HG03342 (cell line): ENCODE results near the gene OCRL.
A peak's percentile ranks its signal among the peaks of the same experiment; 100 is the strongest.
"Not testable (repeated sequence)": the region's sequence is repeated elsewhere in the genome, so short reads cannot be mapped to it uniquely, and the experiment has no call there.

Experiments used
- ATAC-seq: cut with Tn5 transposase; IDR thresholded peaks from one replicate; pipeline ENCODE4 v1.9.1; 2021; ENCODE audit warnings: mild to moderate bottlenecking, moderate library complexity; ENCODE audit not compliant: unreplicated experiment

OCRL gene

DNA sequence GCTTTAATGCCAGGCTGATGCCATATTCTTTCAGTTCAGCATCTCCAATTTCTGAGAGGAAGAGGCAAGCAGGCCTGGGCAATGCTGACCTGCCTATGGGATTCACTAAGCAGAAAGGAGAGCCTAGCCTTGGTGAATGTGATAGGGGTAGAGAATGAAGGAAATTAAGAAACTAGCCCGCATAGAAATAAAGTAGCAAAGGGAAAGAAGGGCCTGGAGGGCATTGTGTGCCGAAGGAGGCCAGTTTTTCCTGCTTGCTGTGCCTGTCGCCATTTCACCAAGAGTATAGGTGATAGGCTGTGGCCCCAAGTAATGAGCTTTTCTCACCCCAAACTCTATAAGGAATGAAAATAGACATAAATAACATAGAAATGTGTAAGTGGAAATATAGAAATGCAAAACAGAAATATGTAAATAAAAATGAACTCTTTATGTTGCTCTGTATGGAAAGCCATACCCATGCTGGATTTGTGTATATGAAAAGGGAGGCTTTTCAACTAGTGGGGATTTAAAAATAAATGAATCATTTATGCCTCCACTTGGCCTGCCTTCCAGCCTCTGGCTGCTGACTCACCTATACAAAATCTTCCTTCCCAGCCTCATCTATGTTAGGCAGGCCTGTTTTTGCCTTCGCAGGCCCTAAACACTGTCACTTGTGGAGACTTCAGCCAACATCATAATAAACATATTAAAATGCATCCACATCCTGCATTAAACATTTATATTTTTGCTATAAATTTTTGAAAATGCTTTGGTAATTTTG lies 5.1 kb upstream of the OCRL start:
- no peak for ATAC-seq

DNA sequence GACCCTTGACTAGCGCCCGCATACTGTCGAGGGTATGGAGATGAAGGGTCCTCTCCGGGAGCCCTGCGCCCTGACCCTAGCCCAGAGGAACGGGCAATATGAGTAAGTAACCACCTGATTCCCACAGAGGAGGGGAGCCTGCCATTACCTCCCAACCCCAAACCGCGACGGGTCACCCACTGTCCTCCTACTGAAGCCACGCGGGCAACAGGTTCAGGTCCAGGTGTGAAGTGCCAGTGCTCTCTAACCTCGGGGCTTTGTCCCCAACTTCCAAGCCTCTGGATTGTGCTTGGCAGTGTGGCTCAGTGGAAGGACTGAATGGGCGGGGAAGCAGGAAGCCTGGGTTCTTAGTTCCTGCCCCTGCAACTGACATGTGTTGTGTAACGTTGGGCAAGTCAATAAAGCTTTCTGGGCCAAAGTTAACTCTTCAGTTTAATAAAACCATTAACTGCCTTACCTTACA lies 694 bp downstream of the OCRL start:
- ATAC-seq: peak; percentile 36

DNA sequence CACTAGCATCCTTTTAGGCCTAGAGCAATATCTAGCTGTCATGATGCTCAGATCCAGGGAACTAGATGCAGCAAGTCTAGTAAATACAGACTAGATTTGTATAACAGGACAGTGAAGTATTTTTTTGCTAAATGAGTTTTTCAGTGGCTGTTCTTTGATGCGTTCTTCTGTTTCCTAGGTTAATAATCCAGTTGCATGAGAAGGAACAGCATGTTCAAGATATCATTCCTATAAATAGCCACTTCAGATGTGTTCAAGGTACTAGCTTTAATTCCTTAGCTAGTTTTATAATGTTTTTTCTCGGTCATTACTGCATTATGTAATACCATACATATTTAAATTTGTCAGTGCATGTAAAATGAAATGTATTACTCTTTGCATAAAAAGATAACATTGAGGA lies 4.7 kb downstream of the OCRL start:
- no peak for ATAC-seq

DNA sequence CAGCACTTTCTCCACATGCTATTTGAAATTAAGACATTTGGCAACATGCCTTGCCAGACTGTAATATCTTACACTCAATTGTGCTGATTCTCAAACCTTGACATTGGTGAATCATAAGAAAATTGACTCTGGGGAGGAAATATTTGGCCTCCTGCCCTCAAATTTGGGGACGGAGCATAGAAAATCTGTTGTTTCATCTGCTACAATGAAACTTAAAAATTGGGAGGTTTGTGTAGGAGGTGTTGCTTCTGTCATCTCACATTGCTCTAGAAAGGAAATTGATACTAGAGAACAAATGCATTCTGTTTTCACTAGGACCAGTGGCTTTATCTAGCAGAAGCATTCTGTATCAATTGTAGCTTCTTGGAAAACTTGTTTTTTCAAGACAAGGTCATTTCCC lies 5.3 kb downstream of the OCRL start:
- ATAC-seq: no peak

DNA sequence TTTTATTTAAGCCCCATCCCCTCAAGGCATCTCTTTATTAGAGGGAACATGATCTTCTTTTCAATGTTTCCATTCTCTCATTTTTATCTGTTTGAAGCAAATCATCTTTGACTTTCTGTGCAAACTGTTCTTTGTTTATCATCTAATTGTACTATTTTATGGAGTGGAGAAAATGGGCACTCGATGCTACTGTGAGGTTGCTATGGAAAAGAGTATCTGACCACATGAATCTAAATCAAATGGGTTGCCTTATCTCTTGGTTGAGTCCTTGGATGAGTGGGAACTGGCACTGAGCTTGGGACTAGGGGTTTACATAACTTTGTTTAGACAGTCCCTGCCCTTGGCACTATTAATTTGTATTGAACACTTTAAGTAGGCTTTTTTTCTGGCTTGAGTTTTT lies 9.1 kb downstream of the OCRL start:
- no peak for ATAC-seq

DNA sequence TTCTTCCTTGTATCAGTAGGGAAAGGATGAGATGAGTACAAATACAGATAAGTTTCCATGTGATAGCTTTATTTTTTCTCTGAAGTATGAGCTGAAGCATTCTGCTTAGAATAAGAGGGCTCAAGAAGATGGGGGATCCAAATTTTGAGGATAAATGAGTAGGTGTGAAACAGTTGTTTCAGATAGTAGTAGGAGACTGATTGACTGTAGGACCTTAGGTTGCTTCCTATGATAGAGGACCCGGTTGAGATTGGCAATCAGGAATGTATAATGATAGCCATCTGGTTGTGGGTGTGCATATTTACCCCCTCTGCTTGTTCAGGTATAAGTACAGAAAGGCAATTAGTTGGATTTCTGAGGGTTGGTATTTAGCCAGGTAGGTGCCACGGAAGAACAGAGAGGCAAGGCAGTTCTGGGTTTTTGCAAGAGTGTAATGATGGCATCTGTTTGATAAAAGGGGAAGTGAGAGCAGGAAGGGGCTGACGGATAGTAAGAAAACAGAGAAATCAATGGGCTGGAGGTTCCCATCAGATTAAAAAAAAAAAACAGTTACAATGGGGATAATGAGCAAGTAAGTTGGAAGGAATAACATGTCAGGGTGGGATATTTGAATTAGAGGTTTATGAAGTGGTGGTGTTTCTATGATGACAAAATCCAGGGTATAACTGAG lies 13.7 kb downstream of the OCRL start:
- ATAC-seq: peak; percentile 98

DNA sequence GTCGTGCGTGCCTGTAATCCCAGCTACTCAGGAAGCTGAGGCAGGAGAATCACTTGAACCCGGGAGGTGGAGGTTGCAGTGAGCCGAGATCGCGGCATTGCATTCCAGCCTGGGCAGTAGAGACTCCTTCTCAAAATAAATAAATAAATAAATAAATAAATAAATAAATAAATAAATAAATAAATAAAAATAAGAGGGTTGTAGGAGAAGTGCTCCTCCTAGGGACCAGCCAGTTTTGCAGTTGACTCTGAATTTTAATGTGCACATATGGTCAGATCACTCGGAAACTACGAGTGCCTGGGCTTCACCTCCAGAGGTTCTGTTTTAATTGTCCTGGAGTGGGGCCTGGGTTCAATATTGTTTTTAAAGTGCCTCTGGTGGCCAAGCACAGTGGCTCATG lies 14.8 kb downstream of the OCRL start:
- ATAC-seq: not testable (repeated sequence)

DNA sequence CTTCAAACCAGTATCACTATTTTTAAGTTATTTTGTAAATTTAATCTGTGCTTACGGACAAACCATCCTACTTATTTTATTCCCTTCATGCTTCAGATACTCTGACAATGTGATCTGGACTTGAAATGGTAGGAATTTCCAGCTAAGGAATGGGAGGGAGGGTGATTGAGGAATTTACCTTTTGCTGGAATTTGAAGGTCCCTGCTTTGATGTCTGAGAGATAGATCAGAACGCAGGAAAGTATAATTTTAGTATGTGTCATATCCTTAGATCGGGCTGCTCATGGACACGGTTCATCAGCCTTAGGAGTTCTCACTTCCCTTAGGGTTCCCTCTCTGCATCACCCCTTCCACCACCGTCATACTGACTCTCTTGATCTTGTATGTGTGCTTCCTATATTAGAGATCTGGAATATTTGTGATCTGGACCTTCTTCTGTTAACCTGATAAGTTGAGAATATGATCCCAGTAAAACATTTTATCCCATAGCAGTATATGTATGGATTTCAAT lies 16.8 kb downstream of the OCRL start:
- no peak for ATAC-seq

DNA sequence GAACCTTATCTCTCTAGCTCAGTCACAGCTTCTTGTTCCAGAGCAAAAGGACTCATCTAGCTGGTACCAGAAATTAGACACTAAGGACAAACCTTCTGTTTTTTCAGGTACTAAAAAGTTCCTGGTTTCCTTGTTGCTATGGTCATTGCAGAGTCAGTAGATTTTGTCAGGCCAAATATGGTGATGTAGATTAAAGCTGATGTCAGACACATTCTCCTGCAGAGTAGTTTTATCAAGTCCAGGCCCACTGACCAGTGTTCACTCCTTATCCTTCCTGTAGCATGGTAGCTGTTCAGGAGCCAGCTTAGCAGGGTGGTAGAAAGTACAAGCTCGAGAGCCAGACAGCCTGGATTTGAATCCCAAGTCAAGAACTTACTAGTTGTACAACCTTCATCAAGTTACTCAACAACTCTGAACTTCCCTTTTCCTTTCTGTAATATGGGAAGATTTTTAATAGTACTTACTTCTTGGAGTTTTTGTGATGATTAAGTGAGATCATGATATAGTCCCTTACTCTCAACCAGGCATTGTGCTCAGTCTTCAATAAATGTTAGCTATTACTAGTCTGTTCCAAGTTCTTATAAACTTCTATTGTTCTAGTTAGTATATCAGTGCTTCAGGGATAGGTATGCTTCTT lies 17.9 kb downstream of the OCRL start:
- ATAC-seq: no peak

DNA sequence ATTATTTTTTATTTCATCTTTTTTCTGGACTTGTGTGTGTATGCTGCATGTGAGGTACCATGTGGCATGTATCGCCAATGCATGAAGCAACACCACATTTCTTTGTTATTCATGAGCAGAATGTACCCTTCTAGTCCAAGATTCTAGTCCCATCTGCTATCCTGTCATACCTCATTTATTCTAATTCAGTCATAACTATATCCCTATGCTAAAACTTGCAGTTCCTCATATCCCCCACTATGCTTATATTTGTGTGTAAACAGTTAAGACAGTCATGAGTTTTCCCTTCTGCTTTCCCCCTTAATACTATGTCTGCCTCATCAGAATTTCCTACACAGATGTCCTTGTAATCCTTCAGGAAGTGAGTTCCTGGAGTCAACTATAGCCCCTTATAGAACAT lies 19.7 kb downstream of the OCRL start:
- ATAC-seq: no peak

DNA sequence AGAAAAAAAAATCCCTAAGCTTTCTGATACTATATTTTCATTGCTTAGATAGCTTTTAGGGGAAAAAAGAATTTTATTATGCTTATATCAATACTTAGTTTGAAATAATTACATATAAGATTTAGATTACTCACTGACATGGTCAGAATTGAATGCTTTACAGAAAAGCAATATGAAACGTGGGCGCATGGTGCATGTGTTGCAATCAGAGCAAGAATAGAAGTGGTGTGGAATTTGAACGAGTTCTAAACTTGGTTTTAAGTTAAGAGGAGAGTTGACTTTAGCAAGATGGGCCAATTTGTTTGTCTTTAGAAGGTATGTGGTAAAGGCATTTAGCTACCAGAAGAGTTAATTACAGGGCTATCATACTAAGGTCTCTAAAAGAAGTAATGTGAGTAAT lies 21.4 kb downstream of the OCRL start:
- no peak for ATAC-seq

DNA sequence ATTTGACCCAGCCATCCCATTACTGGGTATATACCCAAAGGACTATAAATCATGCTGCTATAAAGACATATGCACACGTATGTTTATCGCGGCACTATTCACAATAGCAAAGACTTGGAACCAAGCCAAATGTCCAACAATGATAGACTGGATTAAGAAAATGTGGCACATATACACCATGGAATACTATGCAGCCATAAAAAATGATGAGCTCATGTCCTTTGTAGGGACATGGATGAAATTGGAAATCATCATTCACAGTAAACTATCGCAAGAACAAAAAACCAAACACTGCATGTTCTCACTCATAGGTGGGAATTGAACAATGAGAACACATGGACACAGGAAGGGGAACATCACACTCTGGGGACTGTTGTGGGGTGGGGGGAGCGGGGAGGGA lies 24.3 kb downstream of the OCRL start:
- not testable (repeated sequence) for ATAC-seq

DNA sequence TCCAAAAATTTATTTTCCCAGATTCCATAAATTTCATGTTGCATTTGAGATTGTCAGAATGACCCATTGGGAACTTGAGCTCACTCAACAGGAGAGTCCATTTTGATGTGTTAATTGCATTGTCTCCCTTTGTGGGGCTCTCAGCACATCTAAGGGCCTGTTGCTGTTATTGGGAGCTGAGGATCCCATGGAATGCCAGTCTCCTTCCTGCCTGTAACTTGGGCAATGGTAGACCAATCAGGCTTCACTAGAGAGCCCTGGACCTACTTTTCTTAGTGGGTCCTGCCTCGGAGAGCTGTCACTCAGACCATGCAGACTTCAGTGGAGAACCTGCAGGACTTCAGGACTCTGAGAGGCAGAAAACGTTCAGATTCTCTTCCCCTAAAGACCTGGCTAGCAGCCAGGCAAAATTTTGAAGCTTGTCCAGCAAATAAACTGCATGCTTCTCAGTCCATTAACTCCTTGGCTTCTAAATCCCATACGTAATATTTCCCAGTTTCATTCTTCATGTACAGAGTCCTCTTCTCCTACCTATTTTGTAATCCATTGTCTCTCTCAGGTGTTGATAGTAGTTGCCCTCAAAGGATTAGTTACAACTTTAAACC lies 25.1 kb downstream of the OCRL start:
- no peak for ATAC-seq

DNA sequence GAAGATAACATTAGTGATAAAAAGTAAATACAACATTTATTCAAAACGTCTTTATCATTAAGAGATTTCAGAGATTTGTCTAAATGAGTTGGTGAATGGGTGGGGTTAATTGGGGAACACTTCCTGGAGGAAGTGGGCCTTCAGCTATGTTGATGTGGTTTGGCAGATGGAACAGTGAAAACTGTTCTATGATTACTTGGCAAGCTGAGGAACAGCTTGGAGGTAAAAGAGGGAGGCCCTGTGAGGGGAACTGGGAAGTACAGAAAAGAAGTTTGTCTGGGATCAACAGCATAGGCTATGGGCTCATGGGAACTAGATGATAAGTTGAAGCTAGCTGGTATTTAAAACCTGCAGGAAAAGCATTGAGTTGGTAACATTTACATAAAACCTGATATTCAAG lies 26.0 kb downstream of the OCRL start:
- no peak for ATAC-seq

DNA sequence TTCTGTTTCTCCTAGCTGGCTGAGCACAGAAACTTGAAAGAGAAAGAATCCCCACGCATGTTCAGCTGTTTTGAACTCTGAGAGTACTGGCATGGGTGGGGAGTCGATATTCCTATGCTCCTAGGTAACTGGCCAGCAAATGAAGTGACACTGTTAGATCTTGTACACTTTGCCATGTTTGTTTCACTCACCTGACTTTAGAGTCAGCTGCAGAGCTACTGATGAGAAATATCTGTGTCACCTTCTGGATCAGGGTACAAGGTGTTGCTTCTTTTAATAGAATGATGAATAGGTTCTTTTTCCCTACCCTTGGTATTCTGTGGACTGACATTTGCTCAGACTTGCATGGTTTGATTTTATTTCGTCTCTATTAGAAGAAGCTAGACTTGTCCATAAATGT lies 28.3 kb downstream of the OCRL start:
- no peak for ATAC-seq

DNA sequence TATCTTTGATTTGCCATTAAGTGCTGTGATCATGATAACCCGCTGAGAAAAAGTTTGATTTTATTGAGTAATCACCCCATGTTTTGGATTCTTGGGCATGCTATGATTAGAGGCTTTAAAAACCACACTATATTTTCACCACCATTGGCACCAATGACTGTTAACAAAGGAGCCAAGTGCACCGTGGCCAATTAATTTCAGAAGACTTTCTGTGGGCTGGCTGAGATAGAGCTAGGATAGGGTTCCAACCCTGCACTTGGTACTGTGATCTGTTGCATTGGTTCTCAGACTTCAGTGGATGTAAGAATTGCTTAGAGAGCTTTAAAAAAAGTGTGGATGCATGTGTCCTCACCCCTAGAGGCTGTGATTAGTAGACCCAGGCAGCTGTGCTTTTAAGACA lies 32.4 kb downstream of the OCRL start:
- ATAC-seq: no peak

DNA sequence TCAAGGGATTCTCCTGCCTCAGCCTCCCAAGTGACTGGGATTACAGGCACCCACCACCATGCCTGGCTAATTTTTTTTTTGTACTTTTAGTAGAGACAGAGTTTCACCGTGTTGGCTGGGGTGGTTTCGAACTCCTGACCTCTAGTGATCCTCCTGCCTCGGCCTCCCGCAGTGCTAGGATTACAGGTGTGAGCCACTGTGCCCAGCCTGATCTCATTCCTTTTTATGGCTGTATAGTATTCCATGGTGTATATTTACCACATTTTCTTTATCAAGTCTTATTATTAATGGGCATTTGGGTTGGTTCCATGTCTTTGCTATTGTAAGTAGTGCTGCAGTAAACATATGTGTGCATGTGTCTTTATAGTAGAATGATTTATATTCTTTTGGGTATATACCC lies 33.6 kb downstream of the OCRL start:
- ATAC-seq: not testable (repeated sequence)

DNA sequence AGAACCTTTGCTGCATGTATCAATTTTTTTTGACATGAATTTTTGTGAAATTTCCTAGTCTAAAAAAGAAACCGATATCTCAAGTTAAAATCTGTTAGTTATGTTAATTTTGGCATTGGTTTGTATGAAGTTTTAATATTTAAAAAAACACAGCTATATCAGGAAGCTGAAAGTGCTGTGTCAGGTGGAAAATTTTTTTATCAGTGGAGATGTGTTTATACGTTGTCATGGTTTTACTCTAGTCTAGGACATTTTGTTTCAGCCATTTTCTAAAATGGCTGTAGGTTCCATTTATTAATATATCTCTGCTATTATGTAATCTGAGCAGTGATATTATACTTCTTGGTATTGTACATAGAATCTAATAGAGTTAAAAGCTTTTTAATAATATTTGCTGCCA lies 34.2 kb downstream of the OCRL start:
- no peak for ATAC-seq

DNA sequence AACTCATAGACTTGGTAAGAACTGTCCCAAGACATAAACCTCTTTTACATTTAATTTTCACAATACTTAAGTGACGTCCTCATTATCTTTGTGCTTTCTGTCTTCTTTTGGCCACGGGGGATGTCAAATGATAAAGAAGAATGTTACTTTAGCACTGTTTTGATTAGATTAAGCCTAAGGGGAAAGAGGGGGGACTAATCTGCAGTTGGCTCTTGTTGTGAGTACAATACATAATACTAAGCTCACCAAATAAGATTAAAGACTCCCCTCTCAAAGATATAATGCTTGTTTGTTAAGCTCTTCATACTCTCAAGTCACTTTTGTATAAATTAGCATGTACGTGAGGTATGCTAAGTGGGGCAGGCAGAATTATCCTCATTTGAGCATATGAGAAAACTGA lies 36.5 kb downstream of the OCRL start:
- ATAC-seq: no peak

DNA sequence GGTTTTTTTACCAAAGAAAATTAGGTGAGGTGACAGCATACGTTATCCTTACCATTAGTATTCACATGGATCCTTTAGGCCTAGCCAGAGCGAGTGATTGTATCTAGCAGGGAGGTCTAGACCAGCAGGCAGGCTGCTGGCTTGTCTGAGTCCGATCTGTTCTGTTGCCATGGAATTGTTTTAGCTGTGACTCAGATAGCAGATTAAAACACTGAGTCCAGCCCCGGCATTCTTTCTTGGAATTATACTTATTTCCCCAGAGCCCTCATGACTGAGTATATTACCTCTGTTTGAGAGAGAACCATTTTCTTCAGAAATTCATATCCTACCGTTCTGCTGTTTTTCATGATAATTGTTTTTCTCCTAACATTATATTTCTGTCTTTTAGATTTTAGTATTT lies 37.4 kb downstream of the OCRL start:
- no peak for ATAC-seq

DNA sequence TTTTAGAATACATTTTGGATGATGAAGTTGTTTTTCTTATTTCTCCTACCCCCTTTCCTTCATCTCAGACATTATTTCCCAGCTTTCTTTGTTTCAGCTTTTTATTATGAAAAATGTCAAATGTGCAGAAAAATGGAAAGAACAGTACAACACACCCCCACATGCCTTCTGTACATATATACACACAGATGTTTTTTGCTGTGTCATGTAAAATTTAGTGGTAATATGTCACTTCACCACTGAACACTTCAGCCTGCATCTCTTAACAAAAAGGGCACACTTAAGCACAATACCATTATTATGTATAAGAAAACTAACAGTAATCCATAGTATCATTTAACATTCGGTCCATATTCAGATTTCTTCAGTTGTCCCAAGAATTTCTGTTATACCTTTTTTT lies 37.8 kb downstream of the OCRL start:
- ATAC-seq: no peak

DNA sequence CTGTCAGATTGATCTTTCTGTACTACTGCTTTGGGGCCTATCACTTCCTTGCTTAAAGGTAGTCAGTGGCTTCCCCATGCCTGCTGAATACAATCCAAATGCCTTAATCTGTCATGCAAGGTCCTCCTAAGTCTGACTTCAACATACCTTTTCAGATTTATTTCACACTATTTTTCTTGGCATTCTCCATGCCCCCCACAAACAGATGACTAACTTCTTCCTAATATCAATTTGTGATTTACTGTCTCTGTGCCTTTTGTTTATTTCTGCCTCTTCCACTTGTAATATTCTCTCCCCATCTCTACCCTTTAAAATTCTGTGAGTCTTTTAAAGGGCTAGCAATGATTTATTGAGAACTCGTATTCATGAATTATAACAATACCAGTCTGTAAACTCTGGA lies 41.8 kb downstream of the OCRL start:
- ATAC-seq: no peak
